GM12878 (cell line): ENCODE data around the gene KCND2. TPM values are rescaled to one million over a fixed set of nuclear protein-coding genes. Genes with fewer than 3 reads are reported as not detected.

Experiments
- ATAC-seq: fragments of 200-7000 bp; cut with Tn5 transposase; 3 replicates; pipeline ENCODE4 v1.9.1; 2020; ENCODE audit warnings: mild to moderate bottlenecking, moderate library complexity
- BruUV-seq: library from RNA; stranded (reverse); fragments of 400-500 nt; replicated peaks from 2 replicates; lab custom pipeline; 2021; lab: Mats Ljungman, UMichigan
- CTCF ChIA-PET: fragments of 300-600 bp; sonication (Branson Sonifier 250); formaldehyde crosslinking; extraction: SDS; loops from one replicate; lab custom pipeline; 2021; ENCODE audit warnings: inconsistent platforms; lab: Yijun Ruan, JAX
- POLR2A ChIA-PET: fragments of 350-600 bp; formaldehyde crosslinking; extraction: SDS; loops from one replicate; lab custom pipeline; 2021; ENCODE audit warnings: inconsistent platforms; lab: Charles Lee
- RAD21 ChIA-PET: fragments of 300-600 bp; sonication (Branson Sonifier 250); formaldehyde crosslinking; loops from one replicate; lab custom pipeline; 2023; ENCODE audit warnings: antibody characterized with exemption; ENCODE audit not compliant: unreplicated experiment; lab: Charles Lee
- SMC1A ChIA-PET: fragments of 300-600 bp; sonication (Branson Sonifier 250); formaldehyde crosslinking; loops from one replicate; lab custom pipeline; 2023; ENCODE audit not compliant: unreplicated experiment, uncharacterized antibody; lab: Charles Lee
- DNase-seq: peaks from one replicate; pipeline ENCODE4 v3.0.0-alpha.2; 2011; ENCODE audit warnings: low read depth, low spot score
- FAIRE-seq: peaks from 3 replicates; lab custom pipeline; 2011; peaks lifted over from hg19 to GRCh38; lab: Jason Lieb, UNC
- H2AFZ ChIP-seq: 2 replicates; pipeline ENCODE4 v1.6.0; 2011; ENCODE audit warnings: low read depth, low read length, control low read depth; ENCODE audit not compliant: control insufficient read depth
- H3K27ac ChIP-seq: 2 replicates; pipeline ENCODE4 v1.5.1; 2011; ENCODE audit warnings: control low read depth; ENCODE audit not compliant: control insufficient read depth, insufficient read depth
- H3K27me3 ChIP-seq, 2 experiments: replicated peaks in 1 of 2; 2 replicates each; pipeline versions ENCODE4 v1.6.0 to v1.6.1; 2011; ENCODE audit warnings: low read length in 1 of 2; ENCODE audit not compliant: control insufficient read depth in 2 of 2, insufficient read depth in 2 of 2
- H3K36me3 ChIP-seq, 2 experiments: 2 replicates each; pipeline ENCODE4 v1.5.1; 2011; ENCODE audit warnings: low read length in 1 of 2; ENCODE audit not compliant: control insufficient read depth in 2 of 2, insufficient read depth in 2 of 2
- H3K4me1 ChIP-seq: 2 replicates; pipeline ENCODE4 v1.6.1; 2011; ENCODE audit warnings: mild to moderate bottlenecking, low read length, moderate library complexity, mixed read lengths; ENCODE audit not compliant: control insufficient read depth, insufficient read depth
- H3K4me2 ChIP-seq: 2 replicates; pipeline ENCODE4 v1.6.0; 2011; ENCODE audit warnings: control low read depth; ENCODE audit not compliant: control insufficient read depth, insufficient read depth
- H3K4me3 ChIP-seq: fragments of 200-600 bp; sonication (generic); 2 replicates; pipeline ENCODE4 v1.5.1; 2016
- H3K79me2 ChIP-seq: 2 replicates; pipeline ENCODE4 v1.6.0; 2011; ENCODE audit warnings: low read length; ENCODE audit not compliant: control insufficient read depth, insufficient read depth
- H3K9ac ChIP-seq: 2 replicates; pipeline ENCODE4 v1.8.0; 2011; ENCODE audit warnings: low read length, control low read depth, mixed read lengths; ENCODE audit not compliant: control insufficient read depth, insufficient read depth
- H3K9me3 ChIP-seq: replicated peaks from 3 replicates; pipeline ENCODE4 v1.5.1; 2011; ENCODE audit warnings: mild to moderate bottlenecking, low read length; ENCODE audit not compliant: control insufficient read depth, insufficient read depth
- H4K20me1 ChIP-seq: 2 replicates; pipeline ENCODE4 v1.6.0; 2011; ENCODE audit not compliant: control insufficient read depth, insufficient read depth
- BACH1 ChIP-seq: fragments of 450-650 bp; IDR thresholded peaks from 2 replicates; pipeline ENCODE4 v1.6.1; 2017; ENCODE audit warnings: mild to moderate bottlenecking, borderline replicate concordance
- BCL11A ChIP-seq: IDR thresholded peaks from 2 replicates; pipeline ENCODE4 v1.6.1; 2011; ENCODE audit warnings: low read depth, low read length
- BRCA1 ChIP-seq: IDR thresholded peaks from 2 replicates; pipeline ENCODE4 v1.6.1; 2011; ENCODE audit warnings: low read depth, low read length, improper control_type of control experiment
- CBX3 ChIP-seq: fragments of 200-600 bp; sonication (generic); IDR thresholded peaks from 2 replicates; pipeline ENCODE4 v1.6.1; 2016; ENCODE audit warnings: low read depth, borderline replicate concordance
- DPF2 ChIP-seq: fragments of 450-650 bp; IDR thresholded peaks from 2 replicates; pipeline ENCODE4 v1.6.1; 2017; ENCODE audit warnings: mild to moderate bottlenecking
- EGR1 ChIP-seq, 2 experiments: IDR thresholded peaks; 1 replicate in 1 of 2; 2 replicates in 1 of 2; pipeline ENCODE4 v1.6.1; 2011 to 2012; ENCODE audit warnings: low read depth in 2 of 2, low read length in 2 of 2, borderline replicate concordance in 1 of 2, mild to moderate bottlenecking in 1 of 2, moderate library complexity in 1 of 2
- HCFC1 ChIP-seq: fragments of 150-350 bp; IDR thresholded peaks from 2 replicates; pipeline ENCODE4 v1.6.1; 2014; ENCODE audit warnings: low read length
- HDAC2 ChIP-seq: fragments of 200-600 bp; sonication (generic); IDR thresholded peaks from 2 replicates; pipeline ENCODE4 v1.6.1; 2017
- IRF4 ChIP-seq: IDR thresholded peaks from 2 replicates; pipeline ENCODE4 v1.6.1; 2011; ENCODE audit warnings: low read depth, low read length
- MEF2A ChIP-seq: IDR thresholded peaks from 2 replicates; pipeline ENCODE4 v1.6.1; 2011; ENCODE audit warnings: low read depth, mild to moderate bottlenecking, low read length, moderate library complexity; ENCODE audit not compliant: insufficient read depth
- MTA3 ChIP-seq: IDR thresholded peaks from 2 replicates; pipeline ENCODE4 v1.6.1; 2012; ENCODE audit warnings: low read length, inconsistent platforms, borderline replicate concordance
- NR2C1 ChIP-seq: fragments of 450-650 bp; IDR thresholded peaks from 2 replicates; pipeline ENCODE4 v1.6.1; 2017; ENCODE audit warnings: antibody characterized with exemption, mild to moderate bottlenecking, moderate library complexity
- NR2C2 ChIP-seq: IDR thresholded peaks from 2 replicates; pipeline ENCODE4 v1.6.1; 2011; ENCODE audit warnings: borderline replicate concordance, low read depth; ENCODE audit not compliant: control insufficient read depth, insufficient read length
- NR2F1 ChIP-seq: fragments of 450-650 bp; conservative IDR thresholded peaks from 2 replicates; pipeline ENCODE4 v1.6.1; 2017; ENCODE audit warnings: mild to moderate bottlenecking
- SRF ChIP-seq, 2 experiments: IDR thresholded peaks; 2 replicates each; pipeline ENCODE4 v1.6.1; 2011; ENCODE audit warnings: low read depth in 2 of 2, low read length in 2 of 2, mild to moderate bottlenecking in 1 of 2, moderate library complexity in 1 of 2
- STAT3 ChIP-seq: IDR thresholded peaks from 2 replicates; pipeline ENCODE4 v1.6.1; 2011; ENCODE audit warnings: low read depth, low read length, improper control_type of control experiment
- ZSCAN29 ChIP-seq: fragments of 450-650 bp; IDR thresholded peaks from 2 replicates; pipeline ENCODE4 v1.6.1; 2017; ENCODE audit warnings: mild to moderate bottlenecking, moderate library complexity
- WGBS: methylation state at CpG from one replicate; pipeline ENCODE4 v1.1.6; 2016; ENCODE audit warnings: low lambda C conversion rate; ENCODE audit not compliant: insufficient replicate concordance, insufficient coverage; ENCODE audit errors: missing lambda C conversion rate; 5-methylcytosine and 5-hydroxymethylcytosine counted together
- in situ Hi-C: fragments of 300-500 bp; cut with MboI; formaldehyde crosslinking; loops from 9 replicates; pipeline ENCODE4 v1.14.3; 2018; ENCODE audit warnings: mixed read lengths
- intact Hi-C: fragments of 100-400 bp; cut with micrococcal nuclease; formaldehyde crosslinking; loops from one replicate; pipeline ENCODE4 v1.14.2; 2022; ENCODE audit not compliant: unreplicated experiment
- polyA plus RNA-seq, 11 experiments: library from polyadenylated mRNA; depleted of rRNA in 4 of 11; unstranded in 6 of 11; stranded (reverse) in 5 of 11; fragments of >200 nt; fragmentation: Nextera tagmentation in 4 of 11; fragmentation: Illumina TruSeq in 1 of 11; extraction: Ambion mirVana in 4 of 11; extraction: Trizol in 1 of 11; gene quantifications; 1 replicate in 1 of 11; 2 replicates in 10 of 11; pipeline versions ENCODE4 v1.2.1 to v1.2.3, GENCODE V29; 2011 to 2016; ENCODE audit warnings: inconsistent platforms in 2 of 11, missing spikeins in 2 of 11, low read depth in 1 of 11
- total RNA-seq, 4 experiments: library from RNA; depleted of rRNA in 3 of 4; stranded (reverse); fragments of >200 nt in 3 of 4; fragmentation: Illumina TruSeq in 1 of 4; extraction: Trizol in 1 of 4; gene quantifications; 2 replicates each; pipeline versions ENCODE4 v1.2.1 to v1.2.3, GENCODE V29; 2013 to 2021
- TF ChIP-seq, protein P1 (sequence below): fragments of 450-650 bp; IDR thresholded peaks from 2 replicates; pipeline ENCODE4 v1.6.1; 2018; ENCODE audit warnings: mild to moderate bottlenecking, low read depth, moderate library complexity; ENCODE audit not compliant: partially characterized antibody
- TF ChIP-seq, protein P2 (sequence below): fragments of 450-650 bp; formaldehyde crosslinking; IDR thresholded peaks from 2 replicates; pipeline ENCODE4 v1.4.0; 2020; ENCODE audit warnings: mild to moderate bottlenecking, moderate library complexity
- TF ChIP-seq, protein P3 (sequence below): IDR thresholded peaks from 2 replicates; pipeline ENCODE4 v1.6.1; 2012; ENCODE audit warnings: low read depth, low read length, improper control_type of control experiment

The KCND2 gene
- total and polyA plus RNA-seq, 10 of the 15 experiments (the other 5 are each of a cell fraction or from before 2014, with no cell fraction given), result 3.6 to 22.3 (median 6.3) TPM

DNA sequence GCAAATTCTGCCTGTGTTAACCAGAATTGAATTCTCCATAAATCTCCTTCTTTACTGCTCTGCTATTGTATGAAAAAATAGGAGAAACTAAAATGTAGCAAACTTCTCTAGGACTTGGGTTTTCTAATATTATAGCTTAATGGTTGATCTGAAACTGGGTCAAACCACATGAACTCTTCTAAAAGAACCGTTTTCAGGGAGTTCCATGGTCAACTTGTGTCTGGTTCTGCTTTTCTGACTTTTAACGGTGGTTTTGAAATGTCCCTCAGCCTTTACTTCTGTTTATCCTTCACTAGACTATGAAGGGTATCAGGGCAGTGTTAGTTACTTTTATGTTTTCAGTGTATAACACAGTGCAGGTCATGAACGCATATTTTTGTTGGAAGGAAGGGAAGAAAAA is 342.7 kb downstream of the KCND2 start:
- Histone ChIP-seq H3K9ac (no peak overlapping the region), H3K4me2 (no peak overlapping the region), H3K79me2 (no peaks in the 10 kb centered on the region), H2AFZ (no peak overlapping the region), H3K36me3 (no peaks in the 10 kb centered on the region), H3K4me1 (peaks cover 10% of the 10 kb centered on the region), H4K20me1 (no peaks in the 10 kb centered on the region), H3K4me3 (no peak overlapping the region), H3K9me3 (no peaks in the 10 kb centered on the region), H3K27ac (no peak overlapping the region), H3K27me3 (no peaks in the 10 kb centered on the region)
- DNase-seq (peak; percentile 17), ATAC-seq (peak; percentile 89), FAIRE-seq (peak; percentile 68)
- no TSS peak for BruUV-seq
- SMC1A ChIA-PET, result interaction anchor here (1.2 kb wide), 1 partner anchor 20 kb away, joined by 4 read pairs; no protein-coding TSS in a partner anchor
- POLR2A ChIA-PET, result no interaction called here
- 0% methylated on average over 3 of the region's 3 CpGs for WGBS
- in situ Hi-C loops, result no loop called here
- RAD21 ChIA-PET, result no interaction called here
- CTCF ChIA-PET, result interaction anchor here (0.8 to 1.3 kb wide), 3 partner anchors 14 to 60 kb away, joined by 3 read pairs; no protein-coding TSS in a partner anchor
- intact Hi-C loops, result no loop called here
- TF ChIP-seq, protein P1, sequence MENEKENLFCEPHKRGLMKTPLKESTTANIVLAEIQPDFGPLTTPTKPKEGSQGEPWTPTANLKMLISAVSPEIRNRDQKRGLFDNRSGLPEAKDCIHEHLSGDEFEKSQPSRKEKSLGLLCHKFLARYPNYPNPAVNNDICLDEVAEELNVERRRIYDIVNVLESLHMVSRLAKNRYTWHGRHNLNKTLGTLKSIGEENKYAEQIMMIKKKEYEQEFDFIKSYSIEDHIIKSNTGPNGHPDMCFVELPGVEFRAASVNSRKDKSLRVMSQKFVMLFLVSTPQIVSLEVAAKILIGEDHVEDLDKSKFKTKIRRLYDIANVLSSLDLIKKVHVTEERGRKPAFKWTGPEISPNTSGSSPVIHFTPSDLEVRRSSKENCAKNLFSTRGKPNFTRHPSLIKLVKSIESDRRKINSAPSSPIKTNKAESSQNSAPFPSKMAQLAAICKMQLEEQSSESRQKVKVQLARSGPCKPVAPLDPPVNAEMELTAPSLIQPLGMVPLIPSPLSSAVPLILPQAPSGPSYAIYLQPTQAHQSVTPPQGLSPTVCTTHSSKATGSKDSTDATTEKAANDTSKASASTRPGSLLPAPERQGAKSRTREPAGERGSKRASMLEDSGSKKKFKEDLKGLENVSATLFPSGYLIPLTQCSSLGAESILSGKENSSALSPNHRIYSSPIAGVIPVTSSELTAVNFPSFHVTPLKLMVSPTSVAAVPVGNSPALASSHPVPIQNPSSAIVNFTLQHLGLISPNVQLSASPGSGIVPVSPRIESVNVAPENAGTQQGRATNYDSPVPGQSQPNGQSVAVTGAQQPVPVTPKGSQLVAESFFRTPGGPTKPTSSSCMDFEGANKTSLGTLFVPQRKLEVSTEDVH, result no peak
- TF ChIP-seq SRF (IDR thresholded peaks at IDR 0.05; ENCODE audit: low read depth in 2 of 2, low read length in 2 of 2), result no peak
- TF ChIP-seq BCL11A, result peak; percentile 65
- TF ChIP-seq HDAC2, result no peak
- peak; percentile 76; the same call in 1 of the 2 replicates for TF ChIP-seq ZSCAN29
- TF ChIP-seq IRF4, result no peak
- TF ChIP-seq, protein P2, sequence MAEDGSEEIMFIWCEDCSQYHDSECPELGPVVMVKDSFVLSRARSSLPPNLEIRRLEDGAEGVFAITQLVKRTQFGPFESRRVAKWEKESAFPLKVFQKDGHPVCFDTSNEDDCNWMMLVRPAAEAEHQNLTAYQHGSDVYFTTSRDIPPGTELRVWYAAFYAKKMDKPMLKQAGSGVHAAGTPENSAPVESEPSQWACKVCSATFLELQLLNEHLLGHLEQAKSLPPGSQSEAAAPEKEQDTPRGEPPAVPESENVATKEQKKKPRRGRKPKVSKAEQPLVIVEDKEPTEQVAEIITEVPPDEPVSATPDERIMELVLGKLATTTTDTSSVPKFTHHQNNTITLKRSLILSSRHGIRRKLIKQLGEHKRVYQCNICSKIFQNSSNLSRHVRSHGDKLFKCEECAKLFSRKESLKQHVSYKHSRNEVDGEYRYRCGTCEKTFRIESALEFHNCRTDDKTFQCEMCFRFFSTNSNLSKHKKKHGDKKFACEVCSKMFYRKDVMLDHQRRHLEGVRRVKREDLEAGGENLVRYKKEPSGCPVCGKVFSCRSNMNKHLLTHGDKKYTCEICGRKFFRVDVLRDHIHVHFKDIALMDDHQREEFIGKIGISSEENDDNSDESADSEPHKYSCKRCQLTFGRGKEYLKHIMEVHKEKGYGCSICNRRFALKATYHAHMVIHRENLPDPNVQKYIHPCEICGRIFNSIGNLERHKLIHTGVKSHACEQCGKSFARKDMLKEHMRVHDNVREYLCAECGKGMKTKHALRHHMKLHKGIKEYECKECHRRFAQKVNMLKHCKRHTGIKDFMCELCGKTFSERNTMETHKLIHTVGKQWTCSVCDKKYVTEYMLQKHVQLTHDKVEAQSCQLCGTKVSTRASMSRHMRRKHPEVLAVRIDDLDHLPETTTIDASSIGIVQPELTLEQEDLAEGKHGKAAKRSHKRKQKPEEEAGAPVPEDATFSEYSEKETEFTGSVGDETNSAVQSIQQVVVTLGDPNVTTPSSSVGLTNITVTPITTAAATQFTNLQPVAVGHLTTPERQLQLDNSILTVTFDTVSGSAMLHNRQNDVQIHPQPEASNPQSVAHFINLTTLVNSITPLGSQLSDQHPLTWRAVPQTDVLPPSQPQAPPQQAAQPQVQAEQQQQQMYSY (CRISPR knock-in tag), result no peak
- no peak for TF ChIP-seq NR2C1
- TF ChIP-seq STAT3, result no peak
- TF ChIP-seq HCFC1, result no peak
- no peak for TF ChIP-seq BACH1
- no peak for TF ChIP-seq NR2C2
- TF ChIP-seq, protein P3, sequence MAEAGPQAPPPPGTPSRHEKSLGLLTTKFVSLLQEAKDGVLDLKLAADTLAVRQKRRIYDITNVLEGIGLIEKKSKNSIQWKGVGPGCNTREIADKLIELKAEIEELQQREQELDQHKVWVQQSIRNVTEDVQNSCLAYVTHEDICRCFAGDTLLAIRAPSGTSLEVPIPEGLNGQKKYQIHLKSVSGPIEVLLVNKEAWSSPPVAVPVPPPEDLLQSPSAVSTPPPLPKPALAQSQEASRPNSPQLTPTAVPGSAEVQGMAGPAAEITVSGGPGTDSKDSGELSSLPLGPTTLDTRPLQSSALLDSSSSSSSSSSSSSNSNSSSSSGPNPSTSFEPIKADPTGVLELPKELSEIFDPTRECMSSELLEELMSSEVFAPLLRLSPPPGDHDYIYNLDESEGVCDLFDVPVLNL, result no peak
- no peak for TF ChIP-seq MTA3
- no peak for TF ChIP-seq MEF2A
- no peak for TF ChIP-seq CBX3
- no peak for TF ChIP-seq EGR1 (IDR thresholded peaks at IDR 0.05; ENCODE audit: borderline replicate concordance in 1 of 2, low read depth in 2 of 2, low read length in 2 of 2)
- TF ChIP-seq BRCA1, result no peak
- TF ChIP-seq DPF2, result peak; percentile 56; the same call in 1 of the 2 replicates
- TF ChIP-seq NR2F1, result peak; percentile 46; the same call in 1 of the 2 replicates
